Stimulated activated naive CD8-positive, alpha-beta T cell treated with anti-CD3 and anti-CD28 coated beads, Interleukin-15, Interleukin-2, amounts not matched to agents 100 U/mL and 50 U/mL, for 24 hours (primary cell): ENCODE measurements around the gene GLUD1.
"Not testable (repeated sequence)": the region's sequence is repeated elsewhere in the genome, so short reads cannot be mapped to it uniquely, and the experiment has no call there.

ENCODE experiments used
- ATAC-seq: fragments of 150-1000 bp; cut with Tn5 transposase; one replicate; pipeline ENCODE4 v1.10.0; 2021
- DNase-seq: peaks from one replicate; pipeline ENCODE4 v3.0.0; 2021

GLUD1 gene

GRCh38 chr10:87090779-87091178 lies 3.9 kb downstream of the GLUD1 start:
- ATAC-seq = no peak
- no peak for DNase-seq

- ATAC-seq (no peak), DNase-seq (no peak)
Measured at GRCh38 chr10:87089746-87090145, 4.9 kb downstream of the GLUD1 start.

GRCh38 chr10:87085537-87085936 lies 9.1 kb downstream of the GLUD1 start:
- ATAC-seq (no peak), DNase-seq (no peak)

GRCh38 chr10:87084291-87084782 lies 10.3 kb downstream of the GLUD1 start:
- not testable (repeated sequence) for DNase-seq
- peak; percentile 72 for ATAC-seq

- DNase-seq = peak; percentile 16
- peak; percentile 88 for ATAC-seq
Measured at GRCh38 chr10:87083576-87084290, 10.9 kb downstream of the GLUD1 start.

DNA sequence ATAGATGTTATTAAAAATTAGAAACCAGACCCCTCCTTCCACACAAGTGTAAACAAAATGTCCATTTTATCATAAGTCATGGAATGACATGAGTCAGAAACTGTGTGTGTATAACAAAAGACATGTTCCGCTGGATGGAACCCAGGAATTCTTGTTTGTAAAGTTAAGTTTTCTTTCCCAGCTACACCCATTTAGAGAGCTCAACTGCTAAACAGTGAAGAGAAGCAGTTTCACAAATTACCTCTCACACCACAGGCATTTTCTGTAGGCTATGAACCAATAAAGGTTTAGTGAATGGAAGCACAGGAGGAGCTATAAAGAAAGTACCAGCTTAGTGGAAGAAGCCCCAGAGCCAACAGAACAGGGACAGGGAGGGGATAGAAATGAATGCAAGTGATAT lies 12.4 kb downstream of the GLUD1 start:
- DNase-seq, ATAC-seq: not testable (repeated sequence)

GRCh38 chr10:87081574-87081973 lies 13.1 kb downstream of the GLUD1 start:
- DNase-seq, ATAC-seq: not testable (repeated sequence)

GRCh38 chr10:87080621-87081020 lies 14.0 kb downstream of the GLUD1 start:
- DNase-seq, ATAC-seq: not testable (repeated sequence)

DNA sequence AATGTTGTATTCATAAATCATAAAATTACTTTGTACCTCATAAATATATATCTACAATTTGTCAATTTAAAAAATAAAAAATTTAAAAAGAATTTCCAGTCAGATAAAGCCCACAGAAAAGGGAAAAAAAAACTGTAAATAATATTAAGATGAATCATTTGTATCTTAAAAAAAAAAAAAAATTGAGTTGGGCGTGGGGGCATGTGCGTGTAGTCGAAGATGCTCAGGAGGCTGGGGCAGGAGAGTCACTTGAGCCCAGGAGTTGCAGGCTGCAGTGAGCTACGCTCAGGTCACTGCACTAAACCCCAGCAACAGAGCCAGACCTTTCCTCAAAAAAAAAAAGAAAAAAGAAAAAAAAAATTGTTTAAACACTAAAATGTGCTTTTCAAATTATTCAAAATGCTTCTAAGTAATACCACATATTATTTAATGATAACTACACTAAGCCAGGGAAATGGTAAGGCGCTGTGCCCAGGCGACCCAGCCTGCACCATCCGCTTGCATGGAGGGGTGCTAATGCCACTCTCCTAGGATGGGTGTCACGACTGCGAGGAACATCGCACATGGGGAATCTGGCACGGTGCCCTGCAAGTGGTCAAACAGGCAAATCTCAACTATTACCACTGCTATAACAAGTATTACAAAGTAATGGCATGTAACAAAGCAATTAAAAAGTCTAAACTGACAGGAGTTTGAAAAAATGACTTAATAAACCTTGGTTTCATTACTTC lies 15.4 kb downstream of the GLUD1 start:
- DNase-seq (no peak), ATAC-seq (no peak)

DNA sequence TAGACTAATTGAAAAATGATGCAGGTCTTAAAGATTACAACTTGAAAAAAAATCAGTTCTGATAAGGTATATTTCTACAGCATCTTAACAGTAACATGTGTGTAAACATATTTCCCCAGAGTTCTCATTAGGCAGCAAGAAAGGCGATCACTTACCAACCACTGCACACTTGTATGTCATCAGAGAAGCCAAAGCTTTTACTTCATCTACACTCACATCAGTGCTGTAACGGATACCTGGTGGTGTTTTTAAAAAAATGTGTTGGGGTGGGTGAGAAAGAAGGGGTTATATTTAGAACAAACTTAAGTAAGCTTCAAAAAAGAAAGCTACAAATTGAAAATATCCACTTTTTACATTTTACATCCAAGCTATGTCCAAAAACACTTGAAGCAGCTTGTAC lies 18.2 kb downstream of the GLUD1 start:
- not testable (repeated sequence) for DNase-seq, ATAC-seq

DNA sequence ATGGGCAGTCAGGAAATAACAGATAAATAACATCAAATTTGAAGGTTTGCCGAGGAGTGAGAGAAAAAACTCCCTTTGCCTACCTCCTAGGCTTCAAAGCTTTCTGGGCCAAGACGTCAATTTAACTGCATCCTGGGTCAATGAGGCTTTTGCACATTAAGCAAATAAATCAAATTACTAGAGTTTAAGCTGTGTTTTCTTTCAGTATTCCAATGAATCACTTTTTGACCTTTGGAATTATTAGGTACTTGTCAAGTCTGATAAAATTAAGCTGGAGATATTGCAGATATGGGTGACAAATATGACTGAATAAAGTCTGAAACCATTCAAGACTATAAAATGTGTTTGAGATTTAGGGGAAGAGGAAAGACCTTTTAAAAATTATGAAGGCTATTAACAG lies 22.2 kb downstream of the GLUD1 start:
- DNase-seq (no peak), ATAC-seq (no peak)

DNA sequence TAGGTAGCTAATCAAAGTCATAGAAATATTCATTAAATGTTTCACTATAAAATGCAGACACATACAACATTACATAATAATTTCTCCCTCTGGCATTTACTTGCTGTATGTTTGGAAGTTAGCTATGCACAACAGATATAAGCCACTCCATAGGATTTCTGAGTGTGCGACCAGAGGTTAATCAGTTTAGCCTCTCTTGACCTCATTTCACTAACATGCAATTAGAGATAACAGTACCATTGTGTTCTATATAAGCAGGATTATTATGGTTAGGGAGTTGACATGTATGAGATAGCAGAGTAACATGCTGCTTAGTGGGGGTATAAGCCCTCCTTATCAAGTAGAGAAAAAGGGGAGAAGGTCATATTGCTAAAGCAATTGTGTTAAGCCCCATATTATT lies 26.4 kb downstream of the GLUD1 start:
- no peak for DNase-seq
- no peak for ATAC-seq

DNA sequence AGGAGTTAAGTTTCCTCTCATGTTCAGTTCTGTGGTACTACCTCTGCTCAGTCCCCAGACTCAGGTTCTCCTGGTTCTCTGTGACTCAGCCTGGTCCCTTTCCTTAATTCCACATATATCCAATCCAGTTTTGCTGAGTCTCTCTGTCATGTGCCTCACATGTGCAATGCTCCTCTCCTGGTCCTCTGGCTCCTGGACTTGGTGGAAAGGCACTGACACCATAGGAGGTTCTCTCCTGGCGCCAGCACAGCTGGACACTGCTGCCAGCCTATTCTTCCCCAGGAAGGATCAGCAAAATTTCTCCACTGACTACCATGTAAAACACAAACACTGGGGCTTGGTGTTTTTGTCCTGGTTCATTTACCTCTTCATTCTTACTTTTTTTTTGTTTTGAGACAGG lies 27.8 kb downstream of the GLUD1 start:
- ATAC-seq = no peak
- no peak for DNase-seq

GRCh38 chr10:87066178-87066577 lies 28.5 kb downstream of the GLUD1 start:
- ATAC-seq = no peak
- no peak for DNase-seq

- DNase-seq = no peak
- ATAC-seq = no peak
Measured at GRCh38 chr10:87064651-87065050, 30.0 kb downstream of the GLUD1 start.

GRCh38 chr10:87060280-87060928 lies 34.2 kb downstream of the GLUD1 start:
- ATAC-seq (no peak), DNase-seq (no peak)

DNA sequence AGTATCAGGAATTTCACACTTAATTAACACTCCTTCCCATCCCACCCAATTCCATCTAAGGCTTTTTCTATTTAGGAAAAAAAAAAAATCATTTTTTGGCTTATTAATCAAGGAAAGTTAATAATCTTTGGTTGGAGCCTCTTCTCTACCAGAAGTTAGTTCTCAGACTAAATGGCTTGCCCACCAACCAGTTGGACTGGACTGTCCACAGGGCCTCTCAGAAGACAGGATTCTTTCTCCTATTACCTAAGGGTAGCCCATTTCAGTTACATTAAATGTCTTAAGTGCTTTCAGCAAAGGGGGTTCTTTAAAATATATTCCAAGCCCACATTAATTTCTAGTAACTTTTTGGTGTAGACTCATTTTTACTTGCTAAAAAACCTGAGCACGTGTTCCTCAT lies 35.2 kb downstream of the GLUD1 start:
- ATAC-seq = no peak
- no peak for DNase-seq

GRCh38 chr10:87058171-87058570 lies 36.5 kb downstream of the GLUD1 start:
- ATAC-seq (no peak), DNase-seq (no peak)

DNA sequence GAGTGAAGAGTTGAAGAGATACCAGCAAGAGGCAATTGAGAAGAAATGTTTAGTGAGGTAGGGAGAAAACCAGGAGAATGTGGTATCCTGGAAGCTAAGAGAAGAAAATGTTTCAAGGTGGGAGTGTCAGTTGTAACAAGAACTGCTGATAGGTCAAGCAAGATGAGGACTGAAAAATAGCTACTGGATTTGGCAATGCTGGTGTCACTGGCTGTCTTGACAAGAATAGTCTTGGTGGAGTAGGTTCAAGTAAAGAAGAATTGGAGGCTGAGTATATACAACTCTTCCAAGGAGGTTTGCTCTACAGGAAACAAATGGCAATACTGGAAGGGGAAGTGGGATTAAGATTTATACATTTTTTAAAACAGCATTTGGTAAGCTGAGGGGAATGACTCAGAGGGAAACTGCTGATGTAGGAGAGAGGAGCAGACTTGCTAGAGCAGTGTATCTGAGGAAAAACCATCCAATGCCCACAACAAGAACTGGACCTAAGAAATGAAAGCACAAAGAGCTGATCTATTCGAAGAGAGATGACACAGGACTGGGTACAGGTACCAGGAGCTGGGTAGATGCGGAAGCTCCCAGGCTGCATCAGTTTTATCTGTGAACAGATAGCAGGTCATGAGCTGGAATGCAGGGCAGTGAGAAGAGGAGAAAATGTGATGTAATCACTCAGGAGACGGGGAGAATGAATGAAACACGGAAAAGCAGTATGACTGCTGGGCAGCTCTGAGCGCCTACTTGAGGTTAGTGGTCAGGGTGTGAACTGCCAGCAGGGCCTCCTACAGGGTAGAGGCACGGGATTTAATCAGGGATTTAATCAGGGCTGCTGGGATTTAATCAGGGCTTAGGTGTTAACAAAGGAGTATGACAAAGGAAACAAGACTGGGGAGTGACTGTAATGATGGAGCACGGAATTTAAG lies 40.0 kb downstream of the GLUD1 start:
- ATAC-seq (peak; percentile 69), DNase-seq (peak; percentile 8)

DNA sequence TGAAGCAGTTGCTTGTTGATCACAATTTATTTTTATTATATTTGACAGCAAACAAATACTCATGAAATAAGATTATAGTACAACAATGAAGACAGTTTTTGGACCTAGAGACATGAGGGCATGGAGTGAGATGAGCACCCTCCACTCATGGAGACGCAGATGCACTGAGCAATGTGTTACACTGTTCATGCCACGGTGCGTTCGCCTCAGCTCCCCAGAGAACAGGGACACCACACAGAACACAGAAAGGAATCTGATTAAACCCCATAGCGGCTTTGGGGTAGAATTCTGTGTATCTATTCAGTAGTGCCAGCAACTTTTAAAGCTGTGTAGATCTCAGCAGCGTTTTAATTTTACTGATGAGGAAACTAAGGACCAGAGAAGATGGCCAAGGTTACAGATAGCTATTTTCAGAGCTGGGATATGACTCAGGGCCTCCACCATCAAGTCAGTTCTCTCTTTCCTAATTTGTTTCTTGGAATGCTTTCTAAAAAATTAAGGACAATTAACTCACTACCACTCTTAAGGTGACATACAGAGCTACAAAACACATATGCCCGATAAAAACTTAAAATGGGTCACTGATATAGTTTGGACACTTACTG lies 41.0 kb downstream of the GLUD1 start:
- ATAC-seq = no peak
- DNase-seq = no peak

- ATAC-seq = no peak
Measured at GRCh38 chr10:87053111-87053510, 41.5 kb downstream of the GLUD1 start.

More at GRCh38 chr10:87053111-87053510, 41.5 kb downstream of the GLUD1 start:
- DNase-seq = no peak
